22Rv1 (cell line): ENCODE results near the gene PRRX1.

ENCODE experiments used
- CTCF ChIP-seq: fragments of 450-650 bp; IDR thresholded peaks from 2 replicates; pipeline ENCODE4 v1.5.1; 2017; ENCODE audit warnings: mild to moderate bottlenecking
- ZFX ChIP-seq: fragments of 450-650 bp; IDR thresholded peaks from 2 replicates; pipeline ENCODE4 v1.6.1; 2017; ENCODE audit warnings: antibody characterized with exemption, borderline replicate concordance

GRCh38 chr1:170697316-170697715 lies 33.4 kb downstream of the PRRX1 start:
- TF ChIP-seq CTCF (no peak), ZFX (no peak)
